ENCODE data around the gene CKS1B. TPM values are rescaled to one million over a fixed set of nuclear protein-coding genes. Genes with fewer than 3 reads are reported as not detected.
A peak's percentile ranks its signal among the peaks of the same experiment; 100 is the strongest.

Gene CKS1B
- total RNA-seq, 1 experiment from 2014 or later: 259 TPM

GRCh38 chr1:154973344-154974101, 958 bp upstream of the CKS1B start:
- TF ChIP-seq, protein P1, sequence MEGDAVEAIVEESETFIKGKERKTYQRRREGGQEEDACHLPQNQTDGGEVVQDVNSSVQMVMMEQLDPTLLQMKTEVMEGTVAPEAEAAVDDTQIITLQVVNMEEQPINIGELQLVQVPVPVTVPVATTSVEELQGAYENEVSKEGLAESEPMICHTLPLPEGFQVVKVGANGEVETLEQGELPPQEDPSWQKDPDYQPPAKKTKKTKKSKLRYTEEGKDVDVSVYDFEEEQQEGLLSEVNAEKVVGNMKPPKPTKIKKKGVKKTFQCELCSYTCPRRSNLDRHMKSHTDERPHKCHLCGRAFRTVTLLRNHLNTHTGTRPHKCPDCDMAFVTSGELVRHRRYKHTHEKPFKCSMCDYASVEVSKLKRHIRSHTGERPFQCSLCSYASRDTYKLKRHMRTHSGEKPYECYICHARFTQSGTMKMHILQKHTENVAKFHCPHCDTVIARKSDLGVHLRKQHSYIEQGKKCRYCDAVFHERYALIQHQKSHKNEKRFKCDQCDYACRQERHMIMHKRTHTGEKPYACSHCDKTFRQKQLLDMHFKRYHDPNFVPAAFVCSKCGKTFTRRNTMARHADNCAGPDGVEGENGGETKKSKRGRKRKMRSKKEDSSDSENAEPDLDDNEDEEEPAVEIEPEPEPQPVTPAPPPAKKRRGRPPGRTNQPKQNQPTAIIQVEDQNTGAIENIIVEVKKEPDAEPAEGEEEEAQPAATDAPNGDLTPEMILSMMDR (IDR thresholded peaks at IDR 0.05; ENCODE audit: insufficient read depth in 1 of 2, low read depth in 1 of 2, low read length in 1 of 2, severe bottlenecking in 1 of 2, unreplicated experiment in 1 of 2): peak in 1 of 2 experiments; percentile 30
- ChIA-PET CTCF (interaction anchor here (0.5 to 2.6 kb wide), 18 partner anchors 12 to 1698 kb away, joined by 3 to 26 read pairs (median 5); partner anchors contain the start of genes KRTCAP2, LENEP, PMVK and PYGO2), POLR2A (interaction anchor here (0.6 to 3.7 kb wide), 18 partner anchors 10 to 152 kb away, joined by 3 to 75 read pairs (median 5); partner anchors contain the start of genes FLAD1, LENEP, PBXIP1 and PMVK)
- peak overlapping the region; percentile 51 for H3K4me3 ChIP-seq (ENCODE audit: low read depth, low read length)
- Mint-ChIP-seq H3K27me3 (ENCODE audit: insufficient read depth, unreplicated experiment) (no peaks in the 10 kb centered on the region), H3K9me3 (ENCODE audit: unreplicated experiment) (no peaks in the 10 kb centered on the region), H3K4me3 (ENCODE audit: unreplicated experiment) (no peak overlapping the region), H3K4me1 (ENCODE audit: low read depth, unreplicated experiment) (peaks cover 29% of the 10 kb centered on the region), H3K36me3 (ENCODE audit: insufficient read depth, unreplicated experiment) (peaks cover 13% of the 10 kb centered on the region), H3K27ac (ENCODE audit: unreplicated experiment) (no peak overlapping the region)
- no peaks in the 10 kb centered on the region for H3K9me3 ChIP-seq
- peaks cover 27% of the 10 kb centered on the region for H3K4me1 ChIP-seq
- intact Hi-C loops (cut with micrococcal nuclease; ENCODE audit: unreplicated experiment): loop anchor here (1.0 to 5.0 kb wide), 4 partner anchors 10 to 89 kb away; partner anchors contain the start of genes EFNA4, FLAD1 and PMVK
- H3K27me3 ChIP-seq (replicated peaks; ENCODE audit: control insufficient read depth, insufficient read depth, low read length): no peaks in the 10 kb centered on the region
- peaks cover 2% of the 10 kb centered on the region; the same call in 1 of the 2 replicates for H3K36me3 ChIP-seq (ENCODE audit: control insufficient read depth, insufficient read depth, low read length)
- DNase-seq: peak; percentile 99
- no TSS peak for BruUV-seq (replicated peaks)

DNA sequence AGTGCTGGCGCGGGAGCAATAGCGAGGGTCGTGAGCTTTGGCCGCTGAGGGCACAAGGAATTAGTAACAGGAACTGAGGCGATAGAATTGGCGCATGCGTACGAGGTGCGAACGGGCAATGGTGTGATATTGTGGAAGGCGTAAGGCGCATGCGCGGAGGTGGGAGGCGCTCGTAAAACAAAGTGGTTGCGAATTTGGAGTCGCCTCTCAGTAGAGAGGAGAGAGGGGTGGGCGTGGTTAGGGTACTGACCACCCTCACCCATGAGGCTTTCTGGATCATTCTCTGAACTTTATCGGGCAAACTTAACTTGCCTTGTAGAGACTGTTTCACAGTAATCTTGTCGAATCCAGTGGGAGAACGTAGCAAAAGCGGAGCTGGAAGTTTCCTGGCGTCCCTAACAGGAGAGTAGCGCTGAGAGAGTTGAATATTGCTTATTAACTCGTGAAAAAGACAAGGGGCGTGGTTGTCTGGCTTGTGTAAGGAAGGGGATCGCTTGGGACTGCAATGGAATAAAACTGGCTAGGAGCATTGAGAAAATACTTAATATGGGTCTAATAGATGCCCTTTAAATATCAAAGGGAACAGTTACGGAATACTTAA, 427 bp downstream of the CKS1B start:
- H3K4me1 ChIP-seq: peaks cover 27% of the 10 kb centered on the region
- no peak overlapping the region for H3K27ac Mint-ChIP-seq (ENCODE audit: unreplicated experiment)
- BruUV-seq (replicated peaks): no TSS peak
- TF ChIP-seq, protein P1 (IDR thresholded peaks at IDR 0.05; ENCODE audit: insufficient read depth in 1 of 2, low read depth in 1 of 2, low read length in 1 of 2, severe bottlenecking in 1 of 2, unreplicated experiment in 1 of 2): no peak
- H3K27me3 Mint-ChIP-seq (ENCODE audit: insufficient read depth, unreplicated experiment): no peaks in the 10 kb centered on the region
- CTCF ChIA-PET: interaction anchor here (1.6 to 2.3 kb wide), 3 partner anchors 14 to 87 kb away, joined by 4 to 15 read pairs (median 8); partner anchors contain the start of gene PYGO2
- POLR2A ChIA-PET: interaction anchor here (0.7 to 1.8 kb wide), 5 partner anchors 8 to 38 kb away, joined by 4 to 20 read pairs (median 9); partner anchors contain the start of genes FLAD1, LENEP, PMVK and PYGO2
- peak; percentile 94 to 96 for DNase-seq
- H3K9me3 ChIP-seq: no peaks in the 10 kb centered on the region
- H3K36me3 ChIP-seq (ENCODE audit: control insufficient read depth, insufficient read depth, low read length): peaks cover 2% of the 10 kb centered on the region; the same call in 1 of the 2 replicates
- intact Hi-C loops (cut with micrococcal nuclease; ENCODE audit: unreplicated experiment): loop anchor here (1.0 to 5.0 kb wide), 4 partner anchors 8 to 87 kb away; partner anchors contain the start of genes EFNA4, FLAD1 and PMVK
- H3K9me3 Mint-ChIP-seq (ENCODE audit: unreplicated experiment): no peaks in the 10 kb centered on the region
- H3K4me3 ChIP-seq (ENCODE audit: low read depth, low read length): peak overlapping the region; percentile 52
- H3K4me1 Mint-ChIP-seq (ENCODE audit: low read depth, unreplicated experiment): peaks cover 19% of the 10 kb centered on the region
- no peaks in the 10 kb centered on the region for H3K27me3 ChIP-seq (replicated peaks; ENCODE audit: control insufficient read depth, insufficient read depth, low read length)
- H3K4me3 Mint-ChIP-seq (ENCODE audit: unreplicated experiment): no peak overlapping the region
- H3K36me3 Mint-ChIP-seq (ENCODE audit: insufficient read depth, unreplicated experiment): peaks cover 24% of the 10 kb centered on the region
